Liver (tissue), 3 donors: ENCODE measurements around the gene SOBP.

Experiments used
- CTCF ChIP-seq: fragments of 150-350 bp; IDR thresholded peaks from 2 replicates; pipeline ENCODE4 v1.5.1; 2017; ENCODE audit warnings: improper control_type of control experiment, low read depth, low read length; ENCODE audit not compliant: missing input control
- FOXA1 ChIP-seq: IDR thresholded peaks from 2 replicates; pipeline ENCODE4 v1.6.1; 2016; ENCODE audit warnings: antibody characterized with exemption
- TAF1 ChIP-seq: conservative IDR thresholded peaks from 2 replicates; pipeline ENCODE4 v1.6.1; 2016; ENCODE audit warnings: antibody characterized with exemption, mild to moderate bottlenecking
- donor health status: healthy.
- donor health status: healthy.

- TF ChIP-seq TAF1: no peak
- TF ChIP-seq FOXA1: no peak
- no peak for TF ChIP-seq CTCF
Measured at GRCh38 chr6:107627969-107628368, 138.1 kb downstream of the SOBP start.
